ENCODE data around the gene STK38.

The STK38 gene

DNA sequence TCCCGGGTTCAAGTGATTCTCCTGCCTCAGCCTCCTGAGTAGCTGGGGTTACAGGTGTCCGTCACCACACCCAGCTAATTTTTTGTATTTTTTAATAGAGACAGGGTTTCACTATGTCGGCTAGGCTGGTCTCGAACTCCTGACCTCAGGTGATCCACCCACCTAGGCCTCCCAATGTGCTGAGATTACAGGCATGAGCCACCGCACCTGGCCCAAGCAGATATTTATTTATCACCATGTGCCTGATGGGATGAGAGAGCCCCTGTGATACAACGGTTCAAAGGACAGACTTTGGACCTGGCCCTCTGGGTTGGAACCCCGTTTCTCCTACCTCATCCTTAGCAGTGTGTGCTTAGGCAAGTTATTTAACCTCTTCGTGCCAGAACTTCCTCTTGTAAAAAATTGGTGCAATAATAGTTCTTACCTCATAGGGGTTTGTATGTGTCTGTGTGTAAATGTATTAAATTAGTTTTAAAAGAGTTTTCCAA is 19.2 kb upstream of the STK38 start:
- DNase-seq: no peak

DNA sequence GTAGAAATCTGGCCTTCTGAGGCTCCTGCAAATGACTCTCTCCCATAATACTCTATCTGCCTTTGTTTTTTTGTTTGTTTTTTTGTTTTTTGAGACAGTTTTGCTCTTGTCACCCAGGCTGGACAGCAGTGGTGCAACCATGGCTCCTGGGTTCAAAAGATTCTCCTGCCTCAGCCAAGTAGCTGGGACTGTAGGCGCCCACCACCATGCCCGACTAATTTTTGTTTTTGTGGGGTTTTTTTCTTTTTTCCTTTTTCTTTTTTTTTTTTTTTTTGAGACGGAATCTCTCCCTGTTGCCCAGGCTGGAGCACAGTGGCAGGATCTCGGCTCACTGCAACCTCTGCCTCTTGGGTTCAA is 16.6 kb upstream of the STK38 start:
- DNase-seq: no peak

DNA sequence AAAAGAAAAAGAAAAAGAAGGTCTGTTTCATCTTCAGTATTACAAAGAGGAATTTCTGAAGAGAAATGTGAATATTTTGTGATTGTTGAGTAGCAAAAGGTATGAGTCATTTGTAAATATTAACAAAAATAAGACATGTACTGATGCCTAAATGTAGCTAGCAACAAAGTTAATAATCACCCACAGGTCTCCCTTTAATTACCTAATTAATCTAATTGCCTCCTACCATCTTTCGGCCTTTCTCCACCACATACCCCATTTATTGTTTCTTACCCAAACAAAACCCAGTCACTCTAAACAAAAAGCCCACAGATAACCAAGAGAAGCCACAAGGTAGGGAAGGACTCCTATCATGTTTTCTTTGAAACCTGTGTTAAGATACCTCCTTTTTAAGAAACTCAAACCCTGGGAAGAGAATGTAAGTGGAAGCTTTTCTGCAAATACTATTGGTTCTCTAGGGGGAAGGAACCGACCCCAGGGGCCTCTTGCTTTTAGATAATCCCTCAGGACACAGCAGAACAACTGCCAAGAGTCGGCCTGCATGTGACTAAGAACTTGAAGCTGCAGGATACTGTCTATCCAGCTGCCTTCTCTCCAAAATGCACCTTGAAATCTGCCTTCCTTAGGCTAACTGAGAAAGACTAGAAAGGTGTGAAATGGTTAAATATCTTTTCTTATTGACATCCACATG is 16.1 kb upstream of the STK38 start:
- DNase-seq: no peak

- DNase-seq: no peak
Observed at GRCh38 chr6:36560822-36561221, 13.5 kb upstream of the STK38 start.

GRCh38 chr6:36559011-36559793 is 11.9 kb upstream of the STK38 start:
- DNase-seq: no peak

DNA sequence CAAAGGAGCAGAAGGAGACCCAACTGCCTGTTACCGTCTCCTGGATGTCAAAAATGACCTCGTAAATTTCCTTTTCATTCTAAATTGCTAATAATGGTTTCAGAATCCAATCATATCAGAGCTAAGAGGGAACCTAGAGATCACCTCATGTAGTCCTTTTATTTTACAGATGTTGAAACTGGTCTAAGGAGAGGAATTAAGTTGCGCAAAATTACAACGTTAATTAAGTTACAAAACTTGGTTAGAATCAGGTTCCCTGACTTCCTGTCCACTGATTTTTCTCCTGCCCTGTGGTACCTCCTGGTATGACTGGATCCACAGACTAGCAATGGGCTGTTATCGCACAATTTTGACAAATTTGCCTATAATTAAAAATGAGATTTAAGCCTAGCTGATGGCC is 9.0 kb upstream of the STK38 start:
- no peak for DNase-seq

GRCh38 chr6:36555750-36556252 is 8.5 kb upstream of the STK38 start:
- DNase-seq: no peak

DNA sequence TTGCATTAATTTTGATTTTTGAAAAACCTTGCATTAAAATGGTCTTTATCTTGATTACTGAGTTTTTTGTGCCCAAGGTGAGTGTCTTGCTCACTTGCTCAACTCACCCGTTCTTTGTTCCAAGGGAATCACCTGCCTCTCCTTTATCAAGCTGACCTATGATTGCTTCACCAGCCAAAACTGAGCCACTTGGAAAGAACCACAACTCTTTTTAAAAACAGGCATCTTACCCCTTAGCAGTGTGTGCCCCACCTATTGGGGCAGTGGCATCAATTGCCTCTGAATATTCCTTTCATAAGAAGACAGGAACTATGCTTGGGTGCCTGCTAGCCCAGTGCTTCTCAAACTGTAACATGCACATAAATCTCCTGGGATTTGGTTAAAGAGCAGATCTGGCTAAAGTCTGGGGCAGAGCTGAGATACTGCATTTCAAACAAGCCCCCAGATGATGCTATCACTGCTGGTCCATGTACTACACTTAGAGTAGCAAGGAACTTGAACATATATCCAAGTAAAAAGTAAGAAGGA is 3.3 kb upstream of the STK38 start:
- DNase-seq: no peak

DNA sequence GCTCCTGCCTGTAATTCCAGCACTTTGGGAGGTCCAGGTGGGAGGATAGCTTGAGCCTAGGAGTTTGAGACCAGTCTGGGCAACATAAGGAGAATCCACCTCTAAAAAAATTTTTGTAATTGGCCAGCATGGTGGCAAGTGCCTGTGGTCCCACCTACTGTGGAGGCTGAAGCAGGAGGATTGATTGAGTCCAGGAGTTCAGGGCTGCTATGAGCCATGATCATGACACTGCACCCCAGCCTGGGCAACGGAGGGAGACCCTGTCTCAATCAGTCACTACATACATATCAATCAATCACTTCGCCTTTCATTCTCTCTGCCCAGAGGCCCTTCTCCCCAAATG is 1.1 kb upstream of the STK38 start:
- DNase-seq: no peak

- DNase-seq: no peak
Observed at GRCh38 chr6:36547646-36548400, 544 bp upstream of the STK38 start.

- peak in 14 of 58 donors; percentile 8 to 61 (median 38) for DNase-seq
Observed at GRCh38 chr6:36546308-36546919, 865 bp downstream of the STK38 start.

GRCh38 chr6:36545767-36546307 is 1.4 kb downstream of the STK38 start:
- DNase-seq: no peak

- no peak for DNase-seq
Observed at GRCh38 chr6:36544228-36544627, 3.1 kb downstream of the STK38 start.

DNA sequence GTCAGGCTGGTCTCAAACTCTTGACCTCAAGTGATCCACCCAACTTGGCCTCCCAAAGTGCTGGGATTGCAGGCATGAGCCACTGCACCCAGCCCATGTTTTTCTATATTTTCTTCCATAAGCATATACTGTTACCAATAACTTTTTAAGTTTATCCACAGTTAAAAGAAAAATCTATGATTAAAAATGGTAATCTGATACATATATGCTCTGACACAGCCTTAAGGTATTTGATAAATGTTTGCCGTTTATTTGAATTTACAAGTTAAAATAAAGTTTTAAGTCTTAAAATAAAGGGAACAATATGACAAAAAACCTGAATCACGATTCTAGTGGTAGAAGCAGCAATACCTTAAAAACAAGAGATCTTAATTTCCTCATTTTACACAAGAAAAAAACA is 5.2 kb downstream of the STK38 start:
- no peak for DNase-seq

DNA sequence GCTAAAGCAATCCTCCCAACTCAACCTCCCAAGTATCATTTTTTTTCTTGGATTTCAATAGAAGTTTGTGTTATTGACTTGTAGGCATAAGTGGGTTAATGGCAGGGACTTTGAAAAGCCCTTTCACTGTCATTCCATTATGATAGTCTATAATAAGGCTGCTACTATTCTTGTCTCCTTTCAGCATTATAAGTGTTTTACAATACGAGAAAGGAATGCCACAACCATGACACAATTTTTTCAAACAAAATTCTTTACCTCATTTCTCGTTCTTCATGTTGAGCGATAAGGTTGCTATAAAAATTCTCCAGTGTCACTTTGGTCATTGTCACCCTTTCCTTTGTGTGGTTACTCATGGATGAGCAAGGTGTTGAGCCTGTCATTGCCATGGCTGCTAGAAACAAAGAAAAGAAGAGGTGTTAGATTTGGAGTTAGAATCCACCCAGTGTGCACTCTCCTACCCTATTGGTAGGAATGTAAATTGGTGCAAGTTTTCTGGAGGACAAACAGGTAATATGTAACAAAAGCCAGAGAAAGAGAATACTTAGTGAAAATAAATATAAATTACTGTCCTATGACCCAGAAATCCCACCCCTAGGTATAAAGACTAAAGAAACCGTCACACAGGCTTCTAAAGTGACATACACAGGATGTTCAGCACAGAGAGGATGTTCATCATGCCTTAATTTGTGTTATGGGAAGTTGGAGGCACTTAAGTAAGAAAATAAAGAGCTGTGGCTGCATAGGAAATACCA is 7.3 kb downstream of the STK38 start:
- no peak for DNase-seq

DNA sequence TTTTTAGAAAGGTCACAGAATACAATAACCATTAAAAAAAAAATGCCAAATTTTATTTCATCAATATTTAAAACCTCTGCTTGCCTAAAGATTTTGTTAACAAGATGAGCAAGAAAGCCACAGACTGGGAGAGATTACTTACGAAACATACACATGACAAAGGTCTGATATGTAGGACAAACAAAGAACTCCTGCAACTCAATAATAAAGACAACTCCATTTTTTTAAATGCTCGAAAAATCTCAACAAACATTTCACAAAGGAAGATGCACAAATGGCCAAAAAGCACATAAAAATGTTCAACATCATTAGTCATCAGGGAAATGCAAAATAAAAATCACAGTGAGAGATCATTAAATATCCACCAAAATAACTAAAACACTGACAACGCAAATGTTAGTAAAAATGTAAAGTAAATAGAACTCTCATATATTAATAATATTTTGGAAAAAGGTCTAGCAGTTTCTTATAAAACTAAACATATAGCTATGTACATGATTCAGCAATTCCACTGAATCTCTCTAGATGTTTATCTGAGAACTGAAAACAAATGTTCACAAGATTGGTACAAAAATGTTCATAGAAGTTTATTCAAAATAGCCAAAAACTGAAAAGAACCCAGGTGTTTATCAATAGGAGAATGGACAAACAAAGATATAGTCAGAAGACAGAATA is 10.3 kb downstream of the STK38 start:
- no peak for DNase-seq

DNA sequence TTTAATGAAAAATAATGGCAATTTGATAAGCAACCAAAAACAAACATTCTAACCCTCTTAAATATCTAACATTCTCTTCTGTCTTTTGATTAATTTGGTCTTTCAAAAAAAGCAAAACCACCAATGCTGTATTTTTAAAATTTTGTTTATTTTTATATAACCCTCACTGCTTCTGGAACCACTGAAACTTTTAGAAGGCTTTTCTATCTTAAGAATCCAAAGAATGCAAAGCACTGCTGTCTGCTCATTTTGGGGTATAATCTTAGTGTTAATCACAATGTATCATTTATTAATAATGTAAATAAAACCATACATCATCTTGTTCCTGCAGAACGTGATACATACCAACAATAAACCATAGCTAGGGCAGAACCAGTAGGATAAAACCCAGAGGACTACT is 14.0 kb downstream of the STK38 start:
- DNase-seq: no peak

GRCh38 chr6:36526066-36526465 is 21.2 kb downstream of the STK38 start:
- DNase-seq: no peak

DNA sequence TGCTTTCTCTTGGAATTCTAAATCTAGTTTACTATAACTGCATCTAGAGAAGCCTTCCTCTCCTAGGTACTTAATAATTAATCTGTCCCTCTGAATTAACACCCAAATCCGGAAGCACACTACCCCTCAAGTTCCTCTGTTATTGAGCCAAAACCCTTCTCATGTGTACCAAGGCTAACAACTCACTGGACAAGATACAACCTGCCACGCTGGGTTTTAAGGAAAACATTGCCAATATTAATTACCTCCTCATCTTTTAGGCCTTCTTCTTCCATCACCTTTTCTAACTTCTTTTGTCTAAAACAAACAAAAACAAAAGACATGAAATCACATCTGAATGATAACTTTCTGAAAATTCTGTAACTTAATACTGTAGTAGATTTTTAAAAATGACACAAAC is 21.9 kb downstream of the STK38 start:
- no peak for DNase-seq

GRCh38 chr6:36524871-36525270 is 22.4 kb downstream of the STK38 start:
- no peak for DNase-seq

Data from anterior cingulate cortex (tissue), 58 donors.